ENCODE results near the gene ST14.
"Not testable (repeated sequence)": the region's sequence is repeated elsewhere in the genome, so short reads cannot be mapped to it uniquely, and the experiment has no call there.

DNA sequence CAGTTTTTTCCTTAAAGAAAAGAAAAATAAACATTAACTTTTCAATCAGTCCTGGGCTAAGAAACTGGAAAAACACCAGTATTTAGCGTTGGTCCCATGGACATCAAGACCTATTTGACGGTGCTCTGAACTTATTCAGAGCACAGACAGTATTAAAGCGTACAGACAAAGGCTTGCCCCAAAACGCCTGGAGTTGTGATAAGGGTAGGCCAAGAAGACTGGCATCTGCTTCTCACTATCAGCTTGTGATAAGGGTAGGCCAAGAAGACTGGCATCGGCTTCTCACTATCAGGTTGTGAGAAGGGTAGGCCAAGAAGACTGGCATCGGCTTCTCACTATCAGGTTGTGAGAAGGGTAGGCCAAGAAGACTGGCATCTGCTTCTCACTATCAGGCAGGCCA, 85.8 kb downstream of the ST14 start:
- TF ChIP-seq, protein P1, sequence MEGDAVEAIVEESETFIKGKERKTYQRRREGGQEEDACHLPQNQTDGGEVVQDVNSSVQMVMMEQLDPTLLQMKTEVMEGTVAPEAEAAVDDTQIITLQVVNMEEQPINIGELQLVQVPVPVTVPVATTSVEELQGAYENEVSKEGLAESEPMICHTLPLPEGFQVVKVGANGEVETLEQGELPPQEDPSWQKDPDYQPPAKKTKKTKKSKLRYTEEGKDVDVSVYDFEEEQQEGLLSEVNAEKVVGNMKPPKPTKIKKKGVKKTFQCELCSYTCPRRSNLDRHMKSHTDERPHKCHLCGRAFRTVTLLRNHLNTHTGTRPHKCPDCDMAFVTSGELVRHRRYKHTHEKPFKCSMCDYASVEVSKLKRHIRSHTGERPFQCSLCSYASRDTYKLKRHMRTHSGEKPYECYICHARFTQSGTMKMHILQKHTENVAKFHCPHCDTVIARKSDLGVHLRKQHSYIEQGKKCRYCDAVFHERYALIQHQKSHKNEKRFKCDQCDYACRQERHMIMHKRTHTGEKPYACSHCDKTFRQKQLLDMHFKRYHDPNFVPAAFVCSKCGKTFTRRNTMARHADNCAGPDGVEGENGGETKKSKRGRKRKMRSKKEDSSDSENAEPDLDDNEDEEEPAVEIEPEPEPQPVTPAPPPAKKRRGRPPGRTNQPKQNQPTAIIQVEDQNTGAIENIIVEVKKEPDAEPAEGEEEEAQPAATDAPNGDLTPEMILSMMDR (conservative IDR thresholded peaks at IDR 0.05 in 1 of 2, IDR thresholded peaks at IDR 0.05 in 1 of 2; ENCODE audit: low read depth in 1 of 2, low read length in 2 of 2) = not testable (repeated sequence)
- TF ChIP-seq EZH2 (IDR thresholded peaks at IDR 0.05; ENCODE audit: low read length, missing control alignments) = not testable (repeated sequence)

Data from fibroblast of lung (primary cell).